GM12878 (cell line): Measurements from ENCODE around the gene LSM14B. TPM values are rescaled to one million over a fixed set of nuclear protein-coding genes. Genes with fewer than 3 reads are reported as not detected.

Experiments
- BHLHE40 ChIP-seq, 2 experiments: fragments of 450-650 bp in 1 of 2; IDR thresholded peaks; 2 replicates each; pipeline ENCODE4 v1.6.1; 2011 to 2017; ENCODE audit warnings: low read depth in 2 of 2, borderline replicate concordance in 1 of 2, improper control_type of control experiment in 1 of 2, low read length in 1 of 2, mild to moderate bottlenecking in 1 of 2
- CHD4 ChIP-seq: fragments of 200-600 bp; sonication (generic); IDR thresholded peaks from 2 replicates; pipeline ENCODE4 v1.6.1; 2016; ENCODE audit warnings: mild to moderate bottlenecking
- GATAD2B ChIP-seq: fragments of 450-650 bp; conservative IDR thresholded peaks from 2 replicates; pipeline ENCODE4 v1.6.1; 2017; ENCODE audit warnings: low read depth, mild to moderate bottlenecking, moderate library complexity
- HDAC6 ChIP-seq: fragments of 200-600 bp; sonication (generic); IDR thresholded peaks from one replicate; pipeline ENCODE4 v1.8.0; 2017; ENCODE audit warnings: antibody characterized with exemption; ENCODE audit not compliant: unreplicated experiment
- IKZF1 ChIP-seq: fragments of 450-650 bp; conservative IDR thresholded peaks from 2 replicates; pipeline ENCODE4 v1.6.1; 2017; ENCODE audit warnings: antibody characterized with exemption, mild to moderate bottlenecking
- KLF5 ChIP-seq: fragments of 450-650 bp; IDR thresholded peaks from 2 replicates; pipeline ENCODE4 v1.6.1; 2014; ENCODE audit warnings: mild to moderate bottlenecking; ENCODE audit not compliant: partially characterized antibody
- LARP7 ChIP-seq: fragments of 450-650 bp; IDR thresholded peaks from 2 replicates; pipeline ENCODE4 v1.6.1; 2017; ENCODE audit warnings: mild to moderate bottlenecking
- MEF2A ChIP-seq: IDR thresholded peaks from 2 replicates; pipeline ENCODE4 v1.6.1; 2011; ENCODE audit warnings: low read depth, mild to moderate bottlenecking, low read length, moderate library complexity; ENCODE audit not compliant: insufficient read depth
- PAX5 ChIP-seq: IDR thresholded peaks from 2 replicates; pipeline ENCODE4 v1.6.1; 2011; ENCODE audit warnings: low read depth, low read length, borderline replicate concordance
- RBBP5 ChIP-seq: fragments of 200-600 bp; sonication (generic); conservative IDR thresholded peaks from 2 replicates; pipeline ENCODE4 v1.6.1; 2016
- TAF1 ChIP-seq: IDR thresholded peaks from 2 replicates; pipeline ENCODE4 v1.6.1; 2011; ENCODE audit warnings: mild to moderate bottlenecking, low read depth, low read length, borderline replicate concordance
- WRNIP1 ChIP-seq: IDR thresholded peaks from 2 replicates; pipeline ENCODE4 v1.6.1; 2011; ENCODE audit warnings: low read depth, low read length, improper control_type of control experiment, borderline replicate concordance
- ZNF274 ChIP-seq: IDR thresholded peaks from one replicate; pipeline ENCODE4 v1.8.0; 2011; ENCODE audit not compliant: insufficient read length, insufficient read depth
- polyA plus RNA-seq, 11 experiments: library from polyadenylated mRNA; depleted of rRNA in 4 of 11; unstranded in 6 of 11; stranded (reverse) in 5 of 11; fragments of >200 nt; fragmentation: Nextera tagmentation in 4 of 11; fragmentation: Illumina TruSeq in 1 of 11; extraction: Ambion mirVana in 4 of 11; extraction: Trizol in 1 of 11; gene quantifications; 1 replicate in 1 of 11; 2 replicates in 10 of 11; pipeline versions ENCODE4 v1.2.1 to v1.2.3, GENCODE V29; 2011 to 2016; ENCODE audit warnings: inconsistent platforms in 2 of 11, missing spikeins in 2 of 11, low read depth in 1 of 11
- total RNA-seq, 4 experiments: library from RNA; depleted of rRNA in 3 of 4; stranded (reverse); fragments of >200 nt in 3 of 4; fragmentation: Illumina TruSeq in 1 of 4; extraction: Trizol in 1 of 4; gene quantifications; 2 replicates each; pipeline versions ENCODE4 v1.2.1 to v1.2.3, GENCODE V29; 2013 to 2021
- TF ChIP-seq, protein P1 (sequence below): fragments of 450-650 bp; IDR thresholded peaks from 2 replicates; pipeline ENCODE4 v1.6.1; 2017; ENCODE audit warnings: mild to moderate bottlenecking, low read depth, inconsistent platforms; ENCODE audit not compliant: poor library complexity, severe bottlenecking
- TF ChIP-seq, protein P2 (sequence below), 3 experiments: IDR thresholded peaks in 2 of 3; conservative IDR thresholded peaks in 1 of 3; 2 replicates each; pipeline ENCODE4 v1.5.1; 2011; ENCODE audit warnings: low read depth in 3 of 3, low read length in 3 of 3, mild to moderate bottlenecking in 3 of 3, control low read depth in 2 of 3, moderate library complexity in 2 of 3, inconsistent platforms in 1 of 3, mixed read lengths in 1 of 3; ENCODE audit not compliant: control insufficient read depth in 2 of 3, insufficient read depth in 1 of 3; ENCODE audit errors: extremely low read depth in 1 of 3
- TF ChIP-seq, protein P3 (sequence below): fragments of 450-650 bp; IDR thresholded peaks from 2 replicates; pipeline ENCODE4 v1.6.1; 2016; ENCODE audit warnings: mild to moderate bottlenecking
- TF ChIP-seq, protein P4 (sequence below): fragments of 450-650 bp; IDR thresholded peaks from 2 replicates; pipeline ENCODE4 v1.6.1; 2016; ENCODE audit warnings: mild to moderate bottlenecking
- TF ChIP-seq, protein P5 (sequence below): IDR thresholded peaks from 2 replicates; pipeline ENCODE4 v1.6.1; 2012; ENCODE audit warnings: low read depth, low read length, improper control_type of control experiment
- TF ChIP-seq, protein P6 (sequence below): fragments of 450-650 bp; IDR thresholded peaks from 2 replicates; pipeline ENCODE4 v1.6.1; 2018; ENCODE audit warnings: borderline replicate concordance, mild to moderate bottlenecking; ENCODE audit not compliant: partially characterized antibody

The LSM14B gene
- total and polyA plus RNA-seq, 10 of the 15 experiments (the other 5 are each of a cell fraction or from before 2014, with no cell fraction given): 0.56 to 34.3 (median 15.6) TPM

DNA sequence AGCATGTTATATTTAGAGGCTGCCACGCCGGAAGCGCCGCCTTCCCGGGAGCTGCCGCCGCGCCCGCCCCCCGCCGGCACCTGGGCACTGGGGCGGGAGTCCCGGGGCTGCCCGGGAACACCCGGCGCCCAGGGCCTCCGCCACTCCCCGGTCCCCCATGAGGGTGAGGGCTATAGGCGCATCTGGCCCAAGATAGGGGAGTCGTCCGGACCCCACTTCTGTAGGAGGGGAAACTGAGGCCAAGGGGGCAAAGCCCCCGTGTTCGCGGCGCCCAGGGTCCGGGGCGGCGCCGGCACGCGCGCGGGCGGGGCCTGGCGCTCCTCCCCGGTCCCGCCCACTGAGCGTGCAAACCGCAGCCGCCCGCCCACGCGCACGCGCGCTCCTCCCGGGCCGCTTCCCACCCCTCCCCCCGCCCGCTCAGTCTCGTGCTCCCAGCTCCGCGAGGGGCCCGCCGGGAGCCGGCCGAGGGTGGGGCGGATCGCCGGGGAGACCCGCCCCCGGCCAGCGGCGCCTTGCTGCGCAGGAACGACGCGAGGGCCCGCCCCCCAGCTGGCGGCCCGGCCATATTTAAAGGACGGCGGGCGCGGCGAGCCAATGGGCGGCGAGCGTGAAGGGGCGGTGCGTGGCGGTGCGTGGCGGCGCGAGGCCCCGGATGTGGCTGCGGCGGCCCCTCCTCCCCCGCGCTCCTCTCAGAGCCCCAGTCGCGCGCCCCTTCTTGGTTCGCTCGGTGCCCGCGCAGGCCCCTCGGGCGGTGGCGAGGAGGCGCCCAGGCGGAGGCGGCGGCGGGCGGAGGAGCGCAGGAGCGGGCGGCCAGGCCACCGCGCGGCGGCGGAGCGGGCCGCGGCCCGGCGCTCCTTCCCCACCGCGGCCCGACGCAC lies at the start of gene LSM14B (continued):
- TF ChIP-seq, protein P1, sequence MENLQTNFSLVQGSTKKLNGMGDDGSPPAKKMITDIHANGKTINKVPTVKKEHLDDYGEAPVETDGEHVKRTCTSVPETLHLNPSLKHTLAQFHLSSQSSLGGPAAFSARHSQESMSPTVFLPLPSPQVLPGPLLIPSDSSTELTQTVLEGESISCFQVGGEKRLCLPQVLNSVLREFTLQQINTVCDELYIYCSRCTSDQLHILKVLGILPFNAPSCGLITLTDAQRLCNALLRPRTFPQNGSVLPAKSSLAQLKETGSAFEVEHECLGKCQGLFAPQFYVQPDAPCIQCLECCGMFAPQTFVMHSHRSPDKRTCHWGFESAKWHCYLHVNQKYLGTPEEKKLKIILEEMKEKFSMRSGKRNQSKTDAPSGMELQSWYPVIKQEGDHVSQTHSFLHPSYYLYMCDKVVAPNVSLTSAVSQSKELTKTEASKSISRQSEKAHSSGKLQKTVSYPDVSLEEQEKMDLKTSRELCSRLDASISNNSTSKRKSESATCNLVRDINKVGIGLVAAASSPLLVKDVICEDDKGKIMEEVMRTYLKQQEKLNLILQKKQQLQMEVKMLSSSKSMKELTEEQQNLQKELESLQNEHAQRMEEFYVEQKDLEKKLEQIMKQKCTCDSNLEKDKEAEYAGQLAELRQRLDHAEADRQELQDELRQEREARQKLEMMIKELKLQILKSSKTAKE: no peak
- TF ChIP-seq, protein P2, sequence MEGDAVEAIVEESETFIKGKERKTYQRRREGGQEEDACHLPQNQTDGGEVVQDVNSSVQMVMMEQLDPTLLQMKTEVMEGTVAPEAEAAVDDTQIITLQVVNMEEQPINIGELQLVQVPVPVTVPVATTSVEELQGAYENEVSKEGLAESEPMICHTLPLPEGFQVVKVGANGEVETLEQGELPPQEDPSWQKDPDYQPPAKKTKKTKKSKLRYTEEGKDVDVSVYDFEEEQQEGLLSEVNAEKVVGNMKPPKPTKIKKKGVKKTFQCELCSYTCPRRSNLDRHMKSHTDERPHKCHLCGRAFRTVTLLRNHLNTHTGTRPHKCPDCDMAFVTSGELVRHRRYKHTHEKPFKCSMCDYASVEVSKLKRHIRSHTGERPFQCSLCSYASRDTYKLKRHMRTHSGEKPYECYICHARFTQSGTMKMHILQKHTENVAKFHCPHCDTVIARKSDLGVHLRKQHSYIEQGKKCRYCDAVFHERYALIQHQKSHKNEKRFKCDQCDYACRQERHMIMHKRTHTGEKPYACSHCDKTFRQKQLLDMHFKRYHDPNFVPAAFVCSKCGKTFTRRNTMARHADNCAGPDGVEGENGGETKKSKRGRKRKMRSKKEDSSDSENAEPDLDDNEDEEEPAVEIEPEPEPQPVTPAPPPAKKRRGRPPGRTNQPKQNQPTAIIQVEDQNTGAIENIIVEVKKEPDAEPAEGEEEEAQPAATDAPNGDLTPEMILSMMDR (IDR thresholded peaks at IDR 0.05 in 2 of 3, conservative IDR thresholded peaks at IDR 0.05 in 1 of 3; ENCODE audit: control insufficient read depth in 2 of 3, extremely low read depth in 1 of 3, insufficient read depth in 1 of 3, low read depth in 3 of 3, low read length in 3 of 3): no peak
- TF ChIP-seq MEF2A (peak; percentile 33; the same call in 1 of the 2 replicates), HDAC6 (no peak), PAX5 (no peak), ZNF274 (no peak), KLF5 (peak; percentile 68), WRNIP1 (no peak), CHD4 (no peak), BHLHE40 (IDR thresholded peaks at IDR 0.05; ENCODE audit: borderline replicate concordance in 1 of 2, low read depth in 2 of 2, low read length in 1 of 2) (peak; percentile 99 to 100), IKZF1 (peak; percentile 90), GATAD2B (peak; percentile 97; the same call in 1 of the 2 replicates), RBBP5 (no peak), TAF1 (peak; percentile 33; the same call in 1 of the 2 replicates), LARP7 (peak; percentile 55)
- TF ChIP-seq, protein P3, sequence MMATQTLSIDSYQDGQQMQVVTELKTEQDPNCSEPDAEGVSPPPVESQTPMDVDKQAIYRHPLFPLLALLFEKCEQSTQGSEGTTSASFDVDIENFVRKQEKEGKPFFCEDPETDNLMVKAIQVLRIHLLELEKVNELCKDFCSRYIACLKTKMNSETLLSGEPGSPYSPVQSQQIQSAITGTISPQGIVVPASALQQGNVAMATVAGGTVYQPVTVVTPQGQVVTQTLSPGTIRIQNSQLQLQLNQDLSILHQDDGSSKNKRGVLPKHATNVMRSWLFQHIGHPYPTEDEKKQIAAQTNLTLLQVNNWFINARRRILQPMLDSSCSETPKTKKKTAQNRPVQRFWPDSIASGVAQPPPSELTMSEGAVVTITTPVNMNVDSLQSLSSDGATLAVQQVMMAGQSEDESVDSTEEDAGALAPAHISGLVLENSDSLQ: no peak
- TF ChIP-seq, protein P4, sequence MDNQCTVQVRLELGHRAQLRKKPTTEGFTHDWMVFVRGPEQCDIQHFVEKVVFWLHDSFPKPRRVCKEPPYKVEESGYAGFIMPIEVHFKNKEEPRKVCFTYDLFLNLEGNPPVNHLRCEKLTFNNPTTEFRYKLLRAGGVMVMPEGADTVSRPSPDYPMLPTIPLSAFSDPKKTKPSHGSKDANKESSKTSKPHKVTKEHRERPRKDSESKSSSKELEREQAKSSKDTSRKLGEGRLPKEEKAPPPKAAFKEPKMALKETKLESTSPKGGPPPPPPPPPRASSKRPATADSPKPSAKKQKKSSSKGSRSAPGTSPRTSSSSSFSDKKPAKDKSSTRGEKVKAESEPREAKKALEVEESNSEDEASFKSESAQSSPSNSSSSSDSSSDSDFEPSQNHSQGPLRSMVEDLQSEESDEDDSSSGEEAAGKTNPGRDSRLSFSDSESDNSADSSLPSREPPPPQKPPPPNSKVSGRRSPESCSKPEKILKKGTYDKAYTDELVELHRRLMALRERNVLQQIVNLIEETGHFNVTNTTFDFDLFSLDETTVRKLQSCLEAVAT: no peak
- TF ChIP-seq, protein P5, sequence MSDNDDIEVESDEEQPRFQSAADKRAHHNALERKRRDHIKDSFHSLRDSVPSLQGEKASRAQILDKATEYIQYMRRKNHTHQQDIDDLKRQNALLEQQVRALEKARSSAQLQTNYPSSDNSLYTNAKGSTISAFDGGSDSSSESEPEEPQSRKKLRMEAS: 0 out of 2 replicates have a peak, but pooled peaks have one; percentile 75
- TF ChIP-seq, protein P6, sequence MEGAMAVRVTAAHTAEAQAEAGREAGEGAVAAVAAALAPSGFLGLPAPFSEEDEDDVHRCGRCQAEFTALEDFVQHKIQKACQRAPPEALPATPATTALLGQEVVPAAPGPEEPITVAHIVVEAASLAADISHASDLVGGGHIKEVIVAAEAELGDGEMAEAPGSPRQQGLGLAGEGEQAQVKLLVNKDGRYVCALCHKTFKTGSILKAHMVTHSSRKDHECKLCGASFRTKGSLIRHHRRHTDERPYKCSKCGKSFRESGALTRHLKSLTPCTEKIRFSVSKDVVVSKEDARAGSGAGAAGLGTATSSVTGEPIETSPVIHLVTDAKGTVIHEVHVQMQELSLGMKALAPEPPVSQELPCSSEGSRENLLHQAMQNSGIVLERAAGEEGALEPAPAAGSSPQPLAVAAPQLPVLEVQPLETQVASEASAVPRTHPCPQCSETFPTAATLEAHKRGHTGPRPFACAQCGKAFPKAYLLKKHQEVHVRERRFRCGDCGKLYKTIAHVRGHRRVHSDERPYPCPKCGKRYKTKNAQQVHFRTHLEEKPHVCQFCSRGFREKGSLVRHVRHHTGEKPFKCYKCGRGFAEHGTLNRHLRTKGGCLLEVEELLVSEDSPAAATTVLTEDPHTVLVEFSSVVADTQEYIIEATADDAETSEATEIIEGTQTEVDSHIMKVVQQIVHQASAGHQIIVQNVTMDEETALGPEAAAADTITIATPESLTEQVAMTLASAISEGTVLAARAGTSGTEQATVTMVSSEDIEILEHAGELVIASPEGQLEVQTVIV: no peak
